ENCODE results near the gene MAGI2. TPM values are rescaled to one million over a fixed set of nuclear protein-coding genes. Genes with fewer than 3 reads are reported as not detected.
A peak's percentile ranks its signal among the peaks of the same experiment; 100 is the strongest.

The MAGI2 gene
- total and polyA plus RNA-seq, 2 of the 13 experiments (the other 11 are each of a cell fraction or from before 2014, with no cell fraction given): 1.5 to 3.8 TPM

DNA sequence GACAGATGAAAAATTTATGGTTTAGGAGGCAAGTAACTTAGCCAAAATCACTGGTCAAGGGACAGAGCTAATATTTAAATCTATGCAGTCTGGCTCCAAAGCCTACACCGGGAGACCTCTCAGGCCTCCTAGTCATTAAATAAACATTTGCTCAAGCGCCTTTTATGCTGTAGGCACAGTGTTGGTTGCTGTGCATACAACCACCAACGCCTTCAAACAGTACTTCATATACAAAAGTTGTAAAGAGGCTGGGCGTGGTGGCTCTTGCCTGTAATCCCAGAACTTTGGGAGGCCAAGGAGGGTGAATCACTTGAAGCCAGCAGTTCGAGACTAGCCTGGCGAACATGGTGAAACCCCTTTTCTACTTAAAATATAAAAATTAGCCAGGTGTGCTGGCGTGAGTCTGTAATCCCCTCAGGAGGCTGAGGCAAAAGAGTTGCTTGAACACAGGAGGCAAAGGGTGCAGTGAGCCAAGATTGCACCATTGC, 159.8 kb downstream of the MAGI2 start (continued):
- TF ChIP-seq, protein P1, sequence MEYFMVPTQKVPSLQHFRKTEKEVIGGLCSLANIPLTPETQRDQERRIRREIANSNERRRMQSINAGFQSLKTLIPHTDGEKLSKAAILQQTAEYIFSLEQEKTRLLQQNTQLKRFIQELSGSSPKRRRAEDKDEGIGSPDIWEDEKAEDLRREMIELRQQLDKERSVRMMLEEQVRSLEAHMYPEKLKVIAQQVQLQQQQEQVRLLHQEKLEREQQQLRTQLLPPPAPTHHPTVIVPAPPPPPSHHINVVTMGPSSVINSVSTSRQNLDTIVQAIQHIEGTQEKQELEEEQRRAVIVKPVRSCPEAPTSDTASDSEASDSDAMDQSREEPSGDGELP (IDR thresholded peaks at IDR 0.05; ENCODE audit: borderline replicate concordance, low read depth): no peak
- TF ChIP-seq HOXA3 (CRISPR knock-in tag; IDR thresholded peaks at IDR 0.05): peak; percentile 29; the same call in 1 of the 2 replicates
- no peak for TF ChIP-seq SRSF9 (IDR thresholded peaks at IDR 0.05; ENCODE audit: borderline replicate concordance, insufficient read depth, low read depth, low read length, poor library complexity, severe bottlenecking)
- TF ChIP-seq GATAD2A (CRISPR knock-in tag; IDR thresholded peaks at IDR 0.05): 0 out of 2 replicates have a peak, but pooled peaks have one; percentile 33
- no peak for TF ChIP-seq CHD2 (IDR thresholded peaks at IDR 0.05; ENCODE audit: low read depth, low read length)
- TF ChIP-seq SIN3B (IDR thresholded peaks at IDR 0.05; ENCODE audit: low read length): no peak
- 0 out of 2 replicates have a peak, but pooled peaks have one; percentile 24 for TF ChIP-seq CBFB (CRISPR knock-in tag; IDR thresholded peaks at IDR 0.05)

GRCh38 chr7:79292834-79293233, 160.6 kb downstream of the MAGI2 start:
- ATAC-seq (no peak), DNase-seq (ENCODE audit: low spot score) (no peak), FAIRE-seq (no peak)
- H3K27ac ChIP-seq (ENCODE audit: extremely low read length, insufficient read depth, low read length): no peak overlapping the region
- peaks cover 3% of the 10 kb centered on the region; the same call in 1 of the 2 replicates for H4K20me1 ChIP-seq (ENCODE audit: insufficient read depth, low read length)
- no peak overlapping the region for H3K9ac ChIP-seq (ENCODE audit: insufficient read depth, low read depth, low read length)
- no peaks in the 10 kb centered on the region for H3K27me3 ChIP-seq (ENCODE audit: control insufficient read depth in 1 of 2, insufficient read depth in 2 of 2, low read length in 2 of 2)
- no peak overlapping the region for H3K4me3 ChIP-seq (replicated peaks in 1 of 3; ENCODE audit: insufficient read depth in 1 of 3, low read depth in 2 of 3, low read length in 3 of 3)
- H3K79me2 ChIP-seq (ENCODE audit: insufficient read depth, low read length): no peaks in the 10 kb centered on the region
- H3K4me2 ChIP-seq (ENCODE audit: low read depth, low read length): no peak overlapping the region
- no peak overlapping the region for H2AFZ ChIP-seq (ENCODE audit: low read length)
- no peak for TF ChIP-seq ZFP36L2 (CRISPR knock-in tag; IDR thresholded peaks at IDR 0.05)
- no peak for TF ChIP-seq SALL2 (CRISPR knock-in tag; IDR thresholded peaks at IDR 0.05)
- TF ChIP-seq RFX5 (IDR thresholded peaks at IDR 0.05; ENCODE audit: low read depth, low read length): no peak
- TF ChIP-seq ATF2 (CRISPR knock-in tag; IDR thresholded peaks at IDR 0.05): no peak
- TF ChIP-seq FOSL1 (CRISPR knock-in tag; IDR thresholded peaks at IDR 0.05; ENCODE audit: borderline replicate concordance): no peak
- TF ChIP-seq ZNF703 (CRISPR knock-in tag; IDR thresholded peaks at IDR 0.05; ENCODE audit: borderline replicate concordance): no peak
- no peak for TF ChIP-seq SMARCC2 (IDR thresholded peaks at IDR 0.05)
- no peak for TF ChIP-seq ZMYM4 (CRISPR knock-in tag; IDR thresholded peaks at IDR 0.05)
- 54% methylated on average over 2 of the region's 2 CpGs for WGBS (ENCODE audit: low lambda C conversion rate)
- BruUV-seq (replicated peaks): no TSS peak
- POLR2A ChIA-PET: no interaction called here
- in situ Hi-C loops (cut with HindIII; ENCODE audit: extremely low pct_ligation_motif_present, low pct_unique_long_range_greater_than_20kb) (loop anchor here (25.0 kb wide), 1 partner anchor 444 kb away; no protein-coding TSS in a partner anchor), intact Hi-C loops (cut with micrococcal nuclease; ENCODE audit: unreplicated experiment) (loop anchor here (5.0 kb wide), 1 partner anchor 169 kb away; no protein-coding TSS in a partner anchor)
- H3K4me1 ChIP-seq (ENCODE audit: insufficient read depth, low read length): peaks cover 13% of the 10 kb centered on the region
- no peaks in the 10 kb centered on the region for H3K36me3 ChIP-seq (replicated peaks in 1 of 2; ENCODE audit: control insufficient read depth in 1 of 2, insufficient read depth in 2 of 2, low read length in 2 of 2)
- no peaks in the 10 kb centered on the region for H3K9me3 ChIP-seq (ENCODE audit: low read length)
- CTCF ChIA-PET (ENCODE audit: low intra/inter-chr PET ratio, low total read pairs): no interaction called here
